ENCODE data around the gene KCNA5.

DNA sequence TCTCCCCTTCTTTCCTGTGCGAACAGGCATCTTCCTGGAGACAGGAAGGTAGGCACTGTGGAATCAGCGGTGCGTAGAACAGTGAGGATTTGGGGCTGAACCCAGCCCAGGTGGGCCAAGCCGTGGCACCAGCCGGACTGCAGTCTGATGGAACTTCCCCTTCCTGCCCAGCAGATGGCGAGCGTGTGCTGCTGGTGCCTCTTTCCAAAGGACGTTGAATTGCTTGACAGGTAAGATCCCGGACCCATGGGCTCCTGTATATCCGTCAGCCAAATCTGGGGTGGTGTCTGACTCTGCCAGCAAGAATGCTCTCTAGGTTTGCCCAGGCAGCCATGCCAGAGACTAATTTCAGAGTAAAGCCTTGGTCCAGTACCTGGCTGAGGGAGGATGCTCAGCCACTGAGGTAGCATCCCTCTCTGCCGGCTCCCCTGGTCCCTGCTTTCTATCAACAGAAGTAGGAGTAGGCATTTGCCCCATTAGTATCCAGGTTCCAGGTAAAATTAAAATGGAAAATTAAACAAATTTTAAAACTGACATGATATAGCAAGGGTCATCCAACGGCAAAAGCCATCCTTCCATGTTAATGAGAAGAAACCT is 21.1 kb upstream of the KCNA5 start:
- TF ChIP-seq, protein P1, sequence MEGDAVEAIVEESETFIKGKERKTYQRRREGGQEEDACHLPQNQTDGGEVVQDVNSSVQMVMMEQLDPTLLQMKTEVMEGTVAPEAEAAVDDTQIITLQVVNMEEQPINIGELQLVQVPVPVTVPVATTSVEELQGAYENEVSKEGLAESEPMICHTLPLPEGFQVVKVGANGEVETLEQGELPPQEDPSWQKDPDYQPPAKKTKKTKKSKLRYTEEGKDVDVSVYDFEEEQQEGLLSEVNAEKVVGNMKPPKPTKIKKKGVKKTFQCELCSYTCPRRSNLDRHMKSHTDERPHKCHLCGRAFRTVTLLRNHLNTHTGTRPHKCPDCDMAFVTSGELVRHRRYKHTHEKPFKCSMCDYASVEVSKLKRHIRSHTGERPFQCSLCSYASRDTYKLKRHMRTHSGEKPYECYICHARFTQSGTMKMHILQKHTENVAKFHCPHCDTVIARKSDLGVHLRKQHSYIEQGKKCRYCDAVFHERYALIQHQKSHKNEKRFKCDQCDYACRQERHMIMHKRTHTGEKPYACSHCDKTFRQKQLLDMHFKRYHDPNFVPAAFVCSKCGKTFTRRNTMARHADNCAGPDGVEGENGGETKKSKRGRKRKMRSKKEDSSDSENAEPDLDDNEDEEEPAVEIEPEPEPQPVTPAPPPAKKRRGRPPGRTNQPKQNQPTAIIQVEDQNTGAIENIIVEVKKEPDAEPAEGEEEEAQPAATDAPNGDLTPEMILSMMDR (IDR thresholded peaks at IDR 0.05; ENCODE audit: borderline replicate concordance, extremely low read depth, low read length, poor library complexity, severe bottlenecking): peak; percentile 90
- no peak for TF ChIP-seq EZH2 (IDR thresholded peaks at IDR 0.05; ENCODE audit: borderline replicate concordance, low read depth, low read length, severe bottlenecking)
